Measurements from ENCODE around the gene FGGY.
A peak's percentile ranks its signal among the peaks of the same experiment; 100 is the strongest.

FGGY gene

DNA sequence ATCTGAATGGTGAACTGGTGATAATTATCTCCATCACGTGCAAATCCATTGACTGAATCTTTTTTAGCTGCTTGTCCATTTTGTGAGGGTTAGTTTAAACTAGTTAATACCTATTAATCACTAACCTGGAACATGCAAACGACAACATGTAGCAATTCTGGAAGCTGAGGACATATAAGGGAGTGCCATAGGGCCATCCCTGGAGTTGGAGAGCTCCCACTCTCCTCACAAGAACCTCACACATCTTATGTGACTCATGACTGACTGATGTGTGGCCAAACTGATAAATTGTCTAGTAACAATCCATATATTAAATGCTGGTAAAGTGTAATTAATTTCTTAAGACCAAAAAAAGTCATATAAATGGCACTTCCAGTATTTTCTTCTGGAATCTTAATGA lies 454.9 kb downstream of the FGGY start:
- DNase-seq, result no peak

GRCh38 chr1:59752556-59753414 lies 455.9 kb downstream of the FGGY start:
- DNase-seq, result no peak

DNA sequence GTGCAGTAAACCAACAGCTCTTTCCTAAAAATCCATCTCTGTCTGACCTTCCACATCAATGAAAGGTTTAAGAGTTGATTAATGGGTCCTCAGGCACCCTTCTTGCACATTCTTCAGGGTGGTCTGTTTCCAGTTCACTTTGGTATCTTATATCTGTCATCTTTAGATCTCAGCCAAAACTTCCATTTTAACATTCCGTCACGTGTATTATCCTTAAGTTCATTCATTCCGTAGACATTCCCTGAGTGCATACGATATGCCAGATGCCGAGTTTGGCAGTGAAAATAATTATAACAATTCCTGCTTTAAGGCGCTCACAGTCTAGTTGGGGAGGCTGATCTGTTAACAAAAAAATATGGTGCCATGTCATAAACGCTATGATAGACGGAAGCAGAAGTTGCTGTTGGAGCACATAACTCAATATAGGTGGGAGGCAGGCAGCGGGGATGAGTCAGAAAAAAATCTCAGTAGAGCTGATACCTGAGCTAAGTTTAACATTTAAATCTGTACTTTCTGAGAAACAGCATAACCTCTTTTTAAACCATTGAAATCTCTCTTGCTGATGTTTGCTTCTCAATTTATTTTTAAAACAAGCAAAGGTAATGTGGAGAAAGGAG lies 458.3 kb downstream of the FGGY start:
- DNase-seq, result no peak

DNA sequence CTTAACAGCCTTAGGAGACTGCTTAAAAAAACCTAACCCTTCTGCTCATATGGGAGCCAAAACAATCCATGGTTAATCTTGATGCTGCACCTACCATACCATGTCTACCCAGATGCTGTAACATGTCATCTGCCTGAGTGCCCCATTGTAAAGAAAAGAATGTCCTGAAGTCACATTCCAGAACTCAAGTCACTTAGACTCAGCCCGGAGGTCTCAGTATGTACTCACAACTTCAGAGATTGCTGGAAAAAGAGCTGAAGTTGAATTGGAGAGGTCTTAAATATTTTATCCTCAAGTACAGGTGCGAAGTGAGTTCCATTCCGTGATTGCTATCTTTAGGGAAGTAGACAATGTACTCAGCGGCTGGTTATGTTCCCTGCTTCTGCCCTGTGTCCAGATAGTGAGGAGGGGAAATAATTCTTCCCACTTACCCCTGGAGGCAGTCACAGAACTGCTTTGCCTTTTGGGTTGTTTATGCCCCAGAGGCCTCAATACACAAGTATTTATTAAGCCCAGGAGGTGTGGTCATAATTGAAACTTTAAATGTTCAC lies 460.4 kb downstream of the FGGY start:
- DNase-seq, result no peak

- DNase-seq, result peak; percentile 26 to 69 (median 54)
Observed at GRCh38 chr1:59759156-59759925, 462.4 kb downstream of the FGGY start.

DNA sequence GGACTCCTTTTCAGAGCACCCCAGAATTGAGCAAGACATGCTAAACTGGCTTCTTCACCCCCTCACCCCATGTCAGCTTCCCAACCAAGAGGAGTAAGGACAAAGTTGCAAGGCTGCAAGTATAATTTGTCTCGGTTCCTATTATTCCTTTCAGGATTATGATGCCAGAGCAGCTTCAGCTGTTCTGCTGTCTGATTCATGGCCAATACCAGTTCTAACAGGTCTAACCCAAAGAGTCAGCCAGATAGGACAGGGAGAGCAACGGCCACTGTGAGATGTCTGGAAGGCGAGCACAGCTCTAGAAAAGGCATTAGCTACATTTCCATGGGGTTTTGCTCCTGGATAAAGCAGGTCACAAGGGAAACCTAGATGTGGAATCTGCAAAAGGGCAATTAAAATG lies 464.5 kb downstream of the FGGY start:
- DNase-seq, result no peak

DNA sequence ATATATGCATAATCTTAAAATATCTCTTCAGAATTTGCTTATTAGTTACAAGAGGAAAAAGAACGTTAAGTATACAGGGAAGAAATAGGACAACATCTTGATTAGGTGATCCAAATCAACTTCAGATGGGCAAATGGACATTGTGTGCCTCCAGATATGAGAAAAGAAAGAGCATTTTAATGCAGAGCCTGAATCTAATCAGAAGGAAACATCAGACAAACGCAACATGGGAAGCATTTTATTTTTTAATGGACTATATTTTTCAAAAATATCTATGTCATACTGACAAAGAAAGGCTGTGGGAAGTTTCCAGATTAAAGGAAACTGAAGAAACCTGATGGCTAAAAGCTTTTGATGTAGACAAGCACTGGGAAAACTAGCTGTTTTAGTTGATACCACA lies 466.5 kb downstream of the FGGY start:
- DNase-seq, result no peak

- DNase-seq, result no peak
Observed at GRCh38 chr1:59765011-59765730, 468.3 kb downstream of the FGGY start.

DNA sequence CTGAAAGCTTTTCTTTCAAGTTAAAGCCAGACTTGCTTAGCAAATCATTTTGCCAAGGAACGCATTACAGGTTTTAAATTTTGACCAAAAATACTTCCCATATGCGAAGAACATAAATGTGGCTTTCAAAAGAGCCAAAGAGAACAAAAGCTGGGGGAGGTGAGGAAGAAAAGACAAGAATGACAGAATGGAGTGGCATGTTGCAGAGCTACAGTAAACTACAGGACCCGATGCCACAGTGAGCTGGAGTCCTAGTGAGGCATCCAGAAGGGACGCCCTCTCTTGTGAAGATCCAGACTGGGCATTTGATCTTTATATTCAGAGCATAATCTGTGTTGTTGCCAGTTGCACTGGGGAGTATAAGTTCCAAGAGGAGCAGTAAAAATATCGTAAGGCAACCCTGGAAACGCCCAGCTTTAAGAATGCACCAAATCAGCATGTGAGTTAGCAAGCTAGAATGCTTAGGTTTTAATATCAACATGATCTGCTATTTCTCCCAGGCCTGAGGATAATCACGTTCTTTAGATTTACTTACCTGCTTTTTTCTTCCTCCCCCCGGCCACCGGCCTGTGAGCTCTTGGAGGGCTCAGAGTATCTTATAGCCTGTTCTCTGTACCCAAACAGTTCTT lies 469.4 kb downstream of the FGGY start:
- DNase-seq, result no peak

DNA sequence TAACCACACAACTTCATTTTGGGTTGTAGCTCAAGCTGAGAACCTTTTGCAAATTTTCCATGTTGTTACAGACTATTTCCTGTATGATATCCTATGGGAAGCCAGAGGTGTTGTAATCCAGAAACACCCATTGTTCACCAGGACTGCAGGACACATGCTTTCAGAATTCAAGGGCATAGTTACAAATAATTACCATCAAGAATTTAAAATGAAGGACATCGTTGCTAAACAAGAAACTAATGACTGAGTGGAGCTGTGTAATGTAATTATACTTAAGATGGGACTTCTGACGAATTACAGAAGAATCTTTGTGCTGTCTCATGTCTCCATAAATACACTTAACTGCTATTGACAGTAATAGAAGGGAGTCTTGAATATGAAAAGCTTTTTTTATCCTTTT lies 470.2 kb downstream of the FGGY start:
- no peak for DNase-seq

GRCh38 chr1:59768792-59769735 lies 472.2 kb downstream of the FGGY start:
- DNase-seq, result no peak

DNA sequence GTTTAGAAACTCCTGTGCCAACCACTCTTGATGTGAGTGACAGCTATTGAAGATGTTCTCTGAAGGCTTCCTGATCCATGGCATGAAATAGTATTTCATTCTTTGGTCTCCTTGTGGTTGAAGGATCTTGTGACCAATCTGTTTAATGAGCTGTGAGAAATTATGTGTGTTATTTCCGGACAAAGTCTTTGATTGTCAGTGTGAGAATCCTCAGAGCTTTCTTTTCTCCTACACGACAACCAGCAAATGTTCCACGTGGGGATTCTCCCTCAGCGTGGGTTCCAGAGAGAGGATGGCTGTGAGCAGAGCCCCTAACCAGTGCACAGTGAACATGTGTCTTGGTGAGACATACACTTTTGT lies 472.8 kb downstream of the FGGY start:
- DNase-seq, result no peak

DNA sequence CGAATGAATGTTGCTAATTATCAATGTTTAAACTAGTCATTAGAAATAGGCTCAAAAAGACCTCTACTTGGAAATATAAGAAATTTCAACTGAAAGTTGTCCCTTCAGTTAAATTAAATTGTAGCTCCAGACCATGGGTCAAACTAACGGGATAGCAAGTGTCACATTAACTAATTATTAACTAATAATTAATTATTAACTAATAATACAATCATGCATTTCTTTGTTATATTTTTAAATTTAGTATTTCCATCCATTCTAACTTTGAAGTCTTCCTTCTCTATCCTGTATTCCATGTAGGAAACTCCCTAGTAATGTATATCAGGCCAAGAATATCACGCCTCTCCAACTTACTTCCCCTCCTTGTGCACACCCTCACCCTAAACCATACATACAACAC lies 474.5 kb downstream of the FGGY start:
- DNase-seq, result no peak

GRCh38 chr1:59775480-59775879 lies 478.6 kb downstream of the FGGY start:
- DNase-seq, result no peak

DNA sequence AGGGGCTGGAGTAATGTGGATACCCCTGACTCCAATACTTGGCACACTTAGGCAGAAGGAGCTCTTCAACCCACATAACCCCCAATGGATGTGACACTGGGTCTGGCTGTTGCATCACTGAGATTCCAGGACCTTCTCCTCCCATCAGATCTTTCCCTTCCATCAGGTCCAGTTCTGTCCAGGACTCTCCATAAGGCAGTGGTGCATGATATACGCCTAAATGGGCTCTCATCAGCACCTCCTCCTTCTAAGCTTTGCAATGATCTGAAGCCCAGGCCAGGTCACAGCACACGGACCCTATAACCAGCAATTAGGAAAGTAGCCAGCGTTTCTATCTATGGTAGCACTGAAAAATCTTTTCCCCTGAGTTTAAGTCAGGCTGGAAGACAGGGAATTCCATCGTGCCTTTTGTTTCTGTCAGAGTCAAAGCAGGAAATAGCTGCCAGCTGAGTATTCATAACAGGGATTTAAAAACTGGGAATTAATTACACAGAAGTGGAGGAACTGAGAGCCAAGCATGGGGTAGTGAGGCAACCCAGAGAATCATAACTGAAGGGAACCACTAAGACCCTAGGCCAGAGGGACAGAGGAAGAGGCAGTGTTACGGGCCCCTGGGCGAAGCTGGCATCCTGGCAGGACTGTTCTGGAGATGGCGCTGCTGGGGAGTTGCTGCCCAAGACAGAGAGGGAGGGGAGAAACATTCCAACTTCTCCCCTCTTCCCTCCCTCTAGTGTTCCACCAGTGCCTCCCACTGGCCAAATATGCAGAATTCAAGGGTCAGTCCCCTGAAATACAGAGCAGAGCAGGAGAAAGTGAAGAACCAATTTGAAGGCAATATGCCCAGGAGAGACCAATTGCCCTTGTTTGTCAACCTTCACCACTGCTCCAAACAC lies 480.3 kb downstream of the FGGY start:
- no peak for DNase-seq

- no peak for DNase-seq
Observed at GRCh38 chr1:59779949-59780348, 483.1 kb downstream of the FGGY start.

- DNase-seq, result no peak
Observed at GRCh38 chr1:59788825-59789224, 491.9 kb downstream of the FGGY start.

DNA sequence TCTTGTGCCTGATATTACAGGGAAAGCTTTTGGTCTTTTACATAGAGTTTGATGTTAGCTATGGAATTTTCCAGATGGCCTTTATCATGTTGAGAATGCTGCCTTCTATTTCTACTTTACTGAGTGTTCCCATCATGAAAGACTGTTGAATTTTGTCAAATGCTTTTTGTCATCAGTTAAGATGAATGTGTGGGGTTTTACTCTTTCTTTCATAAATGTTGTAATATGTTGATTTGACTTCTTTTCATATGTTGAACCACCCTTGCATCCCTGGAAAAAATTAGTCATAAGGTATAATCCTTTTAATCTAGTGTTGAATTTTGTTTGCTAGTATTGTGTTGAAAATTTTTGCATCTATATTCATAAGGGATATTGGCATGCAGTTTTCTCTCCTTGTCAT lies 501.7 kb downstream of the FGGY start:
- no peak for DNase-seq

GRCh38 chr1:59803458-59804038 lies 506.7 kb downstream of the FGGY start:
- no peak for DNase-seq

DNA sequence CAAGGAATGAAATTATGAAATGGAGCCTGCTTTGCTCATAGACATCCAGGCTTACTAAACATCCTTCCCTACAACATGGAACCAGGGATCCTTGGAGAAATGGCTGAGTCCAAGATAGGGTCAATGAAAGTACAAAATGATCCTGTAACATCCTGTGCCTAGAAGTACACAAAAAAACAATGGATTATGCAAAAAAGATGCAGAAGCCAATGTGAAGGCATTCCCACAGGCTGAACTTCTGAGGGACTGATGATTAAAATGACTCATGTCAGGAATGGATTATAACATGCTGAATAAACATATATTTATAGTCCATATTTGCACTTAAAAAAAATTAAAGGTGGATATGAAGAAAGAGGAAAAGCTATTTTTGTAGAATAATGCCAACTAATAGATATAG lies 507.4 kb downstream of the FGGY start:
- no peak for DNase-seq

All from stimulated activated naive CD4-positive, alpha-beta T cell (primary cell).